Measurements from ENCODE around the gene ACBD4. TPM values are rescaled to one million over a fixed set of nuclear protein-coding genes. Genes with fewer than 3 reads are reported as not detected.

Gene ACBD4
- total RNA-seq, 1 experiment from 2014 or later, result 21.8 TPM

DNA sequence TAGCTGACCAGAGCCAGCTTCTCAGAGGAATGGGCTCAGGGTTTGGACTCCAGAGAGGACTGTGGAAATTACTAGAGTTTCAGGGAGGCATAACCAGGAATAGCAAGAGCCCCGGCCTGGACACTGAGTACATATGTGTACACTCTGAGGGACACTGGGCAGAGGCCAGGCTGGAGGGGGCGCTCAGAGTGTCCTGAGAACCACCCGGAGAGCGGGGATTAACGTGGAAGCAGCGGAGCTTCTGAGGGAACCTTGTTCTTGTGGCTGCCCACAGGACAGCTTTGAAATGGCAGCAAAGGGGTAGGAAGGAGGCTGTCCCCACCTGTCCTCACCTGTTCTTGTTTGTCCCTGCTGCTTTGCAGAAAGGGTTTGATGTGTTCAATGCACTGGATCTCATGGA is 31.0 kb upstream of the ACBD4 start:
- CTCF ChIA-PET, result interaction anchor here (0.5 to 0.6 kb wide), 2 partner anchors 14 to 1071 kb away, joined by 3 read pairs; no protein-coding TSS in a partner anchor
- TF ChIP-seq, protein P1, sequence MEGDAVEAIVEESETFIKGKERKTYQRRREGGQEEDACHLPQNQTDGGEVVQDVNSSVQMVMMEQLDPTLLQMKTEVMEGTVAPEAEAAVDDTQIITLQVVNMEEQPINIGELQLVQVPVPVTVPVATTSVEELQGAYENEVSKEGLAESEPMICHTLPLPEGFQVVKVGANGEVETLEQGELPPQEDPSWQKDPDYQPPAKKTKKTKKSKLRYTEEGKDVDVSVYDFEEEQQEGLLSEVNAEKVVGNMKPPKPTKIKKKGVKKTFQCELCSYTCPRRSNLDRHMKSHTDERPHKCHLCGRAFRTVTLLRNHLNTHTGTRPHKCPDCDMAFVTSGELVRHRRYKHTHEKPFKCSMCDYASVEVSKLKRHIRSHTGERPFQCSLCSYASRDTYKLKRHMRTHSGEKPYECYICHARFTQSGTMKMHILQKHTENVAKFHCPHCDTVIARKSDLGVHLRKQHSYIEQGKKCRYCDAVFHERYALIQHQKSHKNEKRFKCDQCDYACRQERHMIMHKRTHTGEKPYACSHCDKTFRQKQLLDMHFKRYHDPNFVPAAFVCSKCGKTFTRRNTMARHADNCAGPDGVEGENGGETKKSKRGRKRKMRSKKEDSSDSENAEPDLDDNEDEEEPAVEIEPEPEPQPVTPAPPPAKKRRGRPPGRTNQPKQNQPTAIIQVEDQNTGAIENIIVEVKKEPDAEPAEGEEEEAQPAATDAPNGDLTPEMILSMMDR (IDR thresholded peaks at IDR 0.05; ENCODE audit: unreplicated experiment), result no peak
- no peaks in the 10 kb centered on the region for H3K27me3 Mint-ChIP-seq (ENCODE audit: unreplicated experiment)
- H3K27ac Mint-ChIP-seq (ENCODE audit: unreplicated experiment), result no peak overlapping the region
- no TSS peak for BruUV-seq (replicated peaks)
- no peaks in the 10 kb centered on the region for H3K4me1 Mint-ChIP-seq (ENCODE audit: low read depth, unreplicated experiment)
- no peaks in the 10 kb centered on the region for H3K9me3 Mint-ChIP-seq (ENCODE audit: low read depth, unreplicated experiment)
- no peak overlapping the region for H3K4me3 Mint-ChIP-seq (ENCODE audit: low read depth, unreplicated experiment)
- H3K36me3 Mint-ChIP-seq (ENCODE audit: insufficient read depth, unreplicated experiment), result peaks cover 84% of the 10 kb centered on the region
- no peak for DNase-seq
- intact Hi-C loops (cut with micrococcal nuclease; ENCODE audit: unreplicated experiment), result no loop called here

DNA sequence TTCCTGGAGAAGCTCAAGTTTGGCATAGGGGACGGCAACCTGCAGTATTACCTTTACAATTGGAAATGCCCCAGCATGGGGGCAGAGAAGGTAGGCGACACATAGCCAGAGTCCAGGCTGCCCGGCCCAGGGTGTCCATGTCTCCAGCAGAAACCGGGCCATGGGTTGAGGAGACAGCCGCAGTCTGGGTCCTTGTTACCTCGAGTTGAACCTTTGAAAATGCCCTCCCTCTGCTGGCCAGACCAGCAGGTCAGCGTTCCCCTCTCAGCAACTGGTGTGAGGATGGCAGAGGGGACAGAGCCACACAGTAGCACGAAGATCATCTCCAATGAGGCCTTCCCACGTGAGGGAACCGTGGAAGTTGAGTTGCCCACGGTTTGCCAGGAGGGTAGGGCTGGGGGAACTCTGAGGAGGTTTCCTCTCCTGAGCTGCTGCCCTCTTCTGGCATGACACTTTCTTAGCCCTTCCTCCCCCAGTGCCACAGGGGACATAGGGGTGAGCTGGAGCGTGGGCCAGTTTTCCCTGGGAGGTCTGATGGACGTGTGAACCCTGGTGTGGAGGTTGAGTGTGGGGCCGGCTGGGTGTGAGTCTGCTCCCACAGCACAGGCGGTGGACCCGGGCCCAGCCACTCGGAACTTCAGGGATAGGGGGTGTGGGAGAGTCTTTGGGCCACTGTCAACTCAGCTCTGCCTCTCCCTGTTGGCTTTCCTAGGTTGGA is 30.4 kb upstream of the ACBD4 start:
- H3K36me3 Mint-ChIP-seq (ENCODE audit: insufficient read depth, unreplicated experiment), result peaks cover 86% of the 10 kb centered on the region

DNA sequence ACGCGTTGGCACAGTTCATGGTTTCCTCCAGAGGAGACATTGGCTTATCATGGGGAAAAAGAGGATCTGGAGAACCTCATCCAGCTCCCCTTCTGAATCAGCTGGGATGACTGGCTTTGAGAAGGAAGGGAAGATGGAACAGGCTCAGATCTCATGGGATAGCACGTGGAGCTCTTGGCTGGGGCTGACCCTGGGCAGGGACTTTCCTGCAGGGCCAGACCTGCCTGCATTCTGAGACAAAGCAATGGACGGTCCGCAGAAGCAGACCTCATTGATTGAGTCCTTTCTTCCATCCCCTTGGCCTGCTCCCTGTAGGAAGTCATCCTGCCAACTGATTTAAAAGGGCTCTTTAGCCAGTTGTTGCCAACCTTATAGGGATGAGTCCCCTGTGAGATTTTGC is 29.4 kb upstream of the ACBD4 start:
- CTCF ChIA-PET, result interaction anchor here (0.6 kb wide), 1 partner anchor 18 kb away, joined by 3 read pairs; no protein-coding TSS in a partner anchor
- no peak overlapping the region for H3K4me3 Mint-ChIP-seq (ENCODE audit: low read depth, unreplicated experiment)

More for the DNA sequence above, 30.4 kb upstream of the ACBD4 start:
- Mint-ChIP-seq H3K27ac (ENCODE audit: unreplicated experiment) (no peak overlapping the region), H3K27me3 (ENCODE audit: unreplicated experiment) (no peaks in the 10 kb centered on the region), H3K4me3 (ENCODE audit: low read depth, unreplicated experiment) (no peak overlapping the region), H3K4me1 (ENCODE audit: low read depth, unreplicated experiment) (no peaks in the 10 kb centered on the region), H3K9me3 (ENCODE audit: low read depth, unreplicated experiment) (no peaks in the 10 kb centered on the region)
- DNase-seq, result no peak
- CTCF ChIA-PET, result interaction anchor here (0.6 to 0.8 kb wide), 4 partner anchors 30 to 1070 kb away, joined by 3 to 4 read pairs (median 4); partner anchors contain the start of gene ACBD4
- intact Hi-C loops (cut with micrococcal nuclease; ENCODE audit: unreplicated experiment), result no loop called here
- TF ChIP-seq, protein P1 (IDR thresholded peaks at IDR 0.05; ENCODE audit: unreplicated experiment), result no peak
- no TSS peak for BruUV-seq (replicated peaks)

DNA sequence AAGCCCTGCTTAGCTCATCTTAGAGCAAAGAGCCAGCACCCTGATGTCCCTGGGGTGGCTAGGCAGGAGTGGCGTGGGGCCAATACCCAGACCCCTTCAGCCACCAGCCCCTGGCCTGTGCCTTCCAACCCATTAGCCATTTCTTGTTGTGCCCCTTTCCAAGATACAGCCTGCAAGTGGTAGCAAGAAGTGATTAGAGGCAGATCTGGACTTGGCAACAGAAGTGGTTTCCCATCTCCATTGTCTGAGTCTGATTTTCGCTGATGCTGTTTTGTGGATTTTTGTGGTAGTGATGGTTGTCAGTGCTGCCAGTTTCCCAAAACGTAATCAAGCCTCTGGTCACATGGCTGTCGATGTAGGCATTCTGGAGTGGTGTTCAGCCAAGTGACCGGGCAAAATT is 28.9 kb upstream of the ACBD4 start:
- no peak overlapping the region for H3K4me3 Mint-ChIP-seq (ENCODE audit: low read depth, unreplicated experiment)
- H3K27me3 Mint-ChIP-seq (ENCODE audit: unreplicated experiment), result no peaks in the 10 kb centered on the region
- CTCF ChIA-PET, result no interaction called here
- intact Hi-C loops (cut with micrococcal nuclease; ENCODE audit: unreplicated experiment), result no loop called here
- no peaks in the 10 kb centered on the region for H3K4me1 Mint-ChIP-seq (ENCODE audit: low read depth, unreplicated experiment)
- DNase-seq, result no peak
- TF ChIP-seq, protein P1 (IDR thresholded peaks at IDR 0.05; ENCODE audit: unreplicated experiment), result no peak
- no TSS peak for BruUV-seq (replicated peaks)
- peaks cover 86% of the 10 kb centered on the region for H3K36me3 Mint-ChIP-seq (ENCODE audit: insufficient read depth, unreplicated experiment)
- no peaks in the 10 kb centered on the region for H3K9me3 Mint-ChIP-seq (ENCODE audit: low read depth, unreplicated experiment)
- no peak overlapping the region for H3K27ac Mint-ChIP-seq (ENCODE audit: unreplicated experiment)

More for the DNA sequence above, 29.4 kb upstream of the ACBD4 start:
- TF ChIP-seq, protein P1 (IDR thresholded peaks at IDR 0.05; ENCODE audit: unreplicated experiment), result no peak
- H3K9me3 Mint-ChIP-seq (ENCODE audit: low read depth, unreplicated experiment), result no peaks in the 10 kb centered on the region
- no peaks in the 10 kb centered on the region for H3K27me3 Mint-ChIP-seq (ENCODE audit: unreplicated experiment)
- no peak overlapping the region for H3K27ac Mint-ChIP-seq (ENCODE audit: unreplicated experiment)
- DNase-seq, result no peak
- peaks cover 88% of the 10 kb centered on the region for H3K36me3 Mint-ChIP-seq (ENCODE audit: insufficient read depth, unreplicated experiment)
- intact Hi-C loops (cut with micrococcal nuclease; ENCODE audit: unreplicated experiment), result no loop called here
- BruUV-seq (replicated peaks), result no TSS peak
- no peaks in the 10 kb centered on the region for H3K4me1 Mint-ChIP-seq (ENCODE audit: low read depth, unreplicated experiment)
